HCT116 (cell line): Measurements from ENCODE around the gene MBNL2.

Source experiments
- EZH2phosphoT487 ChIP-seq: fragments of 200-600 bp; IDR thresholded peaks from 2 replicates; pipeline ENCODE4 v1.6.1; 2018; ENCODE audit warnings: antibody characterized with exemption, borderline replicate concordance
- ZNF274 ChIP-seq: fragments of 200-500 bp; sonication (Bioruptor generic); IDR thresholded peaks from 2 replicates; pipeline ENCODE4 v1.6.1; 2014; ENCODE audit warnings: mild to moderate bottlenecking, low read depth, low read length, inconsistent platforms
- TF ChIP-seq, protein P1 (sequence below), 3 experiments: fragments of 200-600 bp in 1 of 3; sonication (generic) in 1 of 3; IDR thresholded peaks in 2 of 3; conservative IDR thresholded peaks in 1 of 3; 2 replicates each; pipeline ENCODE4 v1.5.1; 2012 to 2017; ENCODE audit warnings: low read depth in 2 of 3, low read length in 2 of 3, antibody characterized with exemption in 1 of 3, borderline replicate concordance in 1 of 3, control low read depth in 1 of 3, mild to moderate bottlenecking in 1 of 3, mixed read lengths in 1 of 3, mixed run types in 1 of 3, moderate library complexity in 1 of 3; ENCODE audit not compliant: insufficient read depth in 1 of 3

DNA sequence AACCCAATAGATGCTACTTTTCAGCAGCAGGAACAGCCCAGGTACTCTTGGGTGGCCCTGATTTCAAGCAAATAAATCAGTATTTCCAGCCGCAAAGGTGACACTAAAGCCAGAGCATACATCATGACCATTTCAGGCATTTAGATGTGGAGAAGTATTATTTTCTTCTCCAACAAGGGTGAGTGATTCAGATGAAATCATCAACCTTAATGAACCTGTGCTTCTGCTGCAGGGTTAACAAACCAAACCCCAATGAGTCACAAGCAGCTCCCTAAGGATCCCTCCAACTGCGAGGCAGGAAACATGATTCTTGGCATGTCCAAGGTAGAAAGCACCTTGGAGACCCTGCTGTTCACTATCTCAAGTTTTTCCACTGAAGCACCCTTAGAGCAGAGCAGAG lies 32.7 kb downstream of the MBNL2 start:
- TF ChIP-seq, protein P1, sequence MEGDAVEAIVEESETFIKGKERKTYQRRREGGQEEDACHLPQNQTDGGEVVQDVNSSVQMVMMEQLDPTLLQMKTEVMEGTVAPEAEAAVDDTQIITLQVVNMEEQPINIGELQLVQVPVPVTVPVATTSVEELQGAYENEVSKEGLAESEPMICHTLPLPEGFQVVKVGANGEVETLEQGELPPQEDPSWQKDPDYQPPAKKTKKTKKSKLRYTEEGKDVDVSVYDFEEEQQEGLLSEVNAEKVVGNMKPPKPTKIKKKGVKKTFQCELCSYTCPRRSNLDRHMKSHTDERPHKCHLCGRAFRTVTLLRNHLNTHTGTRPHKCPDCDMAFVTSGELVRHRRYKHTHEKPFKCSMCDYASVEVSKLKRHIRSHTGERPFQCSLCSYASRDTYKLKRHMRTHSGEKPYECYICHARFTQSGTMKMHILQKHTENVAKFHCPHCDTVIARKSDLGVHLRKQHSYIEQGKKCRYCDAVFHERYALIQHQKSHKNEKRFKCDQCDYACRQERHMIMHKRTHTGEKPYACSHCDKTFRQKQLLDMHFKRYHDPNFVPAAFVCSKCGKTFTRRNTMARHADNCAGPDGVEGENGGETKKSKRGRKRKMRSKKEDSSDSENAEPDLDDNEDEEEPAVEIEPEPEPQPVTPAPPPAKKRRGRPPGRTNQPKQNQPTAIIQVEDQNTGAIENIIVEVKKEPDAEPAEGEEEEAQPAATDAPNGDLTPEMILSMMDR (IDR thresholded peaks at IDR 0.05 in 2 of 3, conservative IDR thresholded peaks at IDR 0.05 in 1 of 3; ENCODE audit: borderline replicate concordance in 1 of 3, insufficient read depth in 1 of 3, low read depth in 2 of 3, low read length in 2 of 3), result no peak
- TF ChIP-seq ZNF274, result no peak
- no peak for TF ChIP-seq EZH2phosphoT487
